HG03025 (cell line): ENCODE data around the gene RAB10.
"Not testable (repeated sequence)": the region's sequence is repeated elsewhere in the genome, so short reads cannot be mapped to it uniquely, and the experiment has no call there.

Experiments
- ATAC-seq: cut with Tn5 transposase; IDR thresholded peaks from one replicate; pipeline ENCODE4 v1.9.1; 2021; ENCODE audit warnings: mild to moderate bottlenecking, moderate library complexity; ENCODE audit not compliant: unreplicated experiment, low FRiP score

Gene RAB10

GRCh38 chr2:26033818-26034636 is at the start of gene RAB10:
Gene RAB10 (plus strand): TSS chr2:26034084. CDS start chr2:26034609, 525 bp downstream.
- peak; percentile 82 for ATAC-seq

GRCh38 chr2:25988134-25988533 is 45.8 kb upstream of the RAB10 start:
- ATAC-seq = no peak

GRCh38 chr2:25989154-25989553 is 44.7 kb upstream of the RAB10 start:
- ATAC-seq = no peak

- no peak for ATAC-seq
Observed at GRCh38 chr2:25991965-25992364, 41.9 kb upstream of the RAB10 start.

- no peak for ATAC-seq
Observed at GRCh38 chr2:25992556-25992955, 41.3 kb upstream of the RAB10 start.

GRCh38 chr2:25993049-25993448 is 40.8 kb upstream of the RAB10 start:
- ATAC-seq = no peak

GRCh38 chr2:25994509-25994908 is 39.4 kb upstream of the RAB10 start:
- no peak for ATAC-seq

- ATAC-seq = no peak
Observed at GRCh38 chr2:25996844-25997243, 37.0 kb upstream of the RAB10 start.

GRCh38 chr2:25998816-25999383 is 35.0 kb upstream of the RAB10 start:
- not testable (repeated sequence) for ATAC-seq

- not testable (repeated sequence) for ATAC-seq
Observed at GRCh38 chr2:25999406-25999805, 34.5 kb upstream of the RAB10 start.

GRCh38 chr2:26000561-26001082 is 33.3 kb upstream of the RAB10 start:
- ATAC-seq = no peak

GRCh38 chr2:26001743-26002351 is 32.0 kb upstream of the RAB10 start:
- no peak for ATAC-seq

GRCh38 chr2:26002632-26003310 is 31.1 kb upstream of the RAB10 start:
- ATAC-seq = no peak

GRCh38 chr2:26008095-26008494 is 25.8 kb upstream of the RAB10 start:
- ATAC-seq = no peak

- ATAC-seq = no peak
Observed at GRCh38 chr2:26008851-26009566, 24.9 kb upstream of the RAB10 start.

- ATAC-seq = no peak
Observed at GRCh38 chr2:26009567-26009963, 24.3 kb upstream of the RAB10 start.

- ATAC-seq = no peak
Observed at GRCh38 chr2:26010943-26011342, 22.9 kb upstream of the RAB10 start.

GRCh38 chr2:26011609-26011989 is 22.3 kb upstream of the RAB10 start:
- no peak for ATAC-seq

GRCh38 chr2:26011990-26012856 is 21.7 kb upstream of the RAB10 start:
- ATAC-seq = no peak
